ENCODE data around the gene MTHFD2.
"Not testable (repeated sequence)": the region's sequence is repeated elsewhere in the genome, so short reads cannot be mapped to it uniquely, and the experiment has no call there.

Gene MTHFD2

DNA sequence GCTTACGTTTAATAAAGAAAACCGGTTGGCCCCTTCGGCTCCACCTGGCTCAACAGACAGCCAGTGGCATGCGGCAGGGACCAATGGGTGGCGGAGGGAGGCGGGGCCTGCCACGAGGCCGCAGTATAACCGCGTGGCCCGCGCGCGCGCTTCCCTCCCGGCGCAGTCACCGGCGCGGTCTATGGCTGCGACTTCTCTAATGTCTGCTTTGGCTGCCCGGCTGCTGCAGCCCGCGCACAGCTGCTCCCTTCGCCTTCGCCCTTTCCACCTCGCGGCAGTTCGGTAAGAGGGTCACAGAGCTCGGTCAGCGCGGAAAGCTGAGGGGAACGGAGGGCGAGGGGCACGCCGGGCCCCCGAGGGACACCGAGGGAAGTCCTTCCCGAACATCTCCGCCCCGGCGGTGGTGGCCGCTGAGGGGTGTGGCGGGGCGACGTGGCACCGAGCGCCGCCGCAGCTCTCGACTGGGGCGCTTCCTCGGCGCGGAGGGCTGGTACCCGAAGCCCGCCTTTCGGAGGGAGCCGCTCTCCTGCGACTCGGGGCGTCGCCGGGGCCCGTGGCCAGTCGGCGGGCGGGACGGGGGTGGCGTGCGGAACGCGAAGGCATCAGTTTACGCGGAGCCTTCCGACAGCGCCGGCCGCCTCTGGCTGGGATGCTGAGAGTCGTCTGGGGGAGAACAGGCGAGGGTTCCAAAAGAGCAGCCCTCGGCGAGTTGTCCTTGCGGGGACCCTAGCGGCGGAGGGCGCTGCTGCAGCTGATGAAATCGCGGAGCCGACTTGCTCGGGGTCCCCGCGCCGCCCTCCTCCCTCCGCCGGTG, at the start of gene MTHFD2:
TSS of gene MTHFD2 (plus strand) at position 155 of the 814 bp plus-strand sequence. CDS start at position 182, 27 bp downstream.
- DNase-seq (ENCODE audit: low spot score) = peak; percentile 72

DNA sequence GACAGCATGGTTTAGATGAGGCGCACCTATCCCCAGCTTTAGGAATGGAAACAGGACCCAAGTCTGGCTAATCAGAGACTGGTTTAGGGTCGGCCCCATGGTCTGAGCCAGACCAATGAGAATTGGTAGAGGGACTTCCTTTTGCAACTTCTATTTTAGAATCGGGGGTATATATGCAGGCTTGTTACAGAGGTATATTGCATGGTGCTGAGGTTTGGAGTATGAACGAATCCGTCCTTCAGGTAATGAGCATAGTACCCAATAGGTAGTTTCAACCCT, 49.2 kb upstream of the MTHFD2 start:
- no peak for DNase-seq (ENCODE audit: low spot score)

DNA sequence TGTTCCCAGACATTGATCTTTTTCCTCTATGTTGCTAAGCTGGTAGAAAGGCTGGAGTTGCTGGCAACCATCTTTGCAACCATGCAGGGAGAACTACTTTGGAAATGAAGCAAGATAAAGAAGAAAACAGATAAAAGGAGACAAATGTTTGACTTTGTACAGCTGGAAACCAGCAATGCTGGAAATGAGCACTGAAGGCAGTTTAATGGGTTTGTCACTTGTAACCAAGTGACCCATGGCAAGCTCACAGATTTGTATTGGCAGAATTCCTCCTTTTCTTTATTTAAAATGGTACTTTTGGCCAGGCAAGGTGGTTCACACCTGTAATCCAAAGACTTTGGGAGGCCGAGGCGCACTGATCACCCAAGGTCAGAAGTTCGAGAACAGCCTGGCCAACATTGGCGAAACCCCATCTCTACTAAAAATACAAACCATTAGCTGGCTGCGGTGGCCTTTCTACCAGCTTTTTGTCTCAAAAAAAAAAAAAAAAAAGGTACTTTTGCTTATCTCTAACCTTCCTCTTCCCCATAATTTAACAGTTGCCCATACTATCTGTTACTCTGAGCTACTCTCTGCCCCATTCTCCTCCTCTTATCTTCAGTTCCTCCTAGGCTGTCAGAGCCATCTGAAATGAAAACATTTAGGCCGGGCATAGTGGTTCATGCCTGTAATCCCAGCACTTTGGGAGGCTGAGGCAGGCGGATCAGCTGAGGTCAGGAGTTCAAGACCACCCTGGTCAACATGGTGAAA, 48.7 kb upstream of the MTHFD2 start:
- no peak for DNase-seq (ENCODE audit: low spot score)

DNA sequence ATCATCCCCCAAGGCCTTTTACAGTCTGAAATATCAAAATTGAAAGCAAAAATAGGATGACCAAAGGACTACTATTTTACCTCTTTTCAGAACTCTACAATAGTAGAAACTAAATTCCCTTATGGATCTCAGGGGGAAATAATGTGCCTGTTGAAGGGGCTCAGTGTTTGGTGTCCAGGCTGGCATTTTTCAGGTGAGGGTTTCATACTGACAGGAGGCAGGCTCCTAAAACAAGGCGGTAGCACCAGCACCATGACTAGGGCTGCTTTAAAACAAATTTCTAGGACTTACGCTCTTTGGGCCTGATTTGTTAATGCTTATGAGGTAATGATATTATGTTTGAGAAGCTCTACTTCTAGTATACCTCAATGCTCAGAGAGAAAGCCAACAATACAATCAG, 45.5 kb upstream of the MTHFD2 start:
- no peak for DNase-seq (ENCODE audit: low spot score)

DNA sequence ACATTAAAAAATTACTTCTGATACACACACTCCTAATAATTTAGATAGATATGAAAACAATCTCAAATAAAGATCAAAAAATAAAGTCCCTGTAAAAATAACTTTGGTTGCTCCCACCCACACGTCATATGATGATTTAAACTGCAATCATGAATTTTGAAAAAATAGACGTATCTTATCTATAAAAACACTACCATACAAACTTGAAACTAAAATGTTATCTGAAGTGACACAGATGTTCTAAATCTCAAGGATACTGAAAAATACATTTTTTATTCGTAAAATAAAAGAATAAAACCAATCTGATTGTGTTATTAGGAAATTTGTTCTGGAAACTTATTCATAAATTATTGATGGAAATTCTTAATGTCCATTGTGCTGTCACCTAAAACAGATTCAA, 42.6 kb upstream of the MTHFD2 start:
- no peak for DNase-seq (ENCODE audit: low spot score)

DNA sequence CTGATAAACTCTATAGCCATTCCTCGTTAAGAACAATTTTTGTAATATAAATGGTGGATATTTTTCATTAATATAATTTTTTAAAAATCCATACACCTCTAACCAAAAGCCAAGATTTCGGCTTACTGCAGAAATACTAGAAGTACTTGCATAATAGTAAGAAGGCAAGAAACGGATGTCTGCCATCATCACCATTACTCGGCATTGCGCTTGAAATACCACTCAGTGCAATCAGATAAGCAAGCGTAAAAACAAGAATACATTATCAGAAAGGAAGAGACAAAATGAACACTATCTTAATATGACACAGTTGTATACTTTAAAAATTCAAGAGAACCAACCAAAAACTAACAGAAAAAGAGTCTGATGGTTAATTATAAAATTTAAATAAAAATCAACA, 35.5 kb upstream of the MTHFD2 start:
- DNase-seq (ENCODE audit: low spot score) = no peak

DNA sequence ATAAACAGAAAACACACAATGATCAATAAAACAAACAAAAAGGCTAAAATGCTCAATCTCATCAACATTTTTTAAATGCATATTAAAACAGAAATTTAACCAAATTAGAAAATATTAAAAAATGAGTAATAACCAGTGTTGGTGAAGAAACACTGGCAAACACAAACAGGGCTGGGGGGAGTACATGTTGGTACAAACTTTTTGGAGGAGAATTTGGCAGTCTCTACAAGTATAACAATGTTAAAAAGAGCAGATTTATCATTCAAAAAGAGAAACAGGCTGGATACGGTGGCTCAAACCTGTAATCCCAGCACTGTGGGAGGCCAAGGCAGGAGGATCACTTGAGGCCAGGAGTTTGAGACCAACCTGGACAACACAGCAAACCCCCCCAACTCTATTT, 33.7 kb upstream of the MTHFD2 start:
- no peak for DNase-seq (ENCODE audit: low spot score)

DNA sequence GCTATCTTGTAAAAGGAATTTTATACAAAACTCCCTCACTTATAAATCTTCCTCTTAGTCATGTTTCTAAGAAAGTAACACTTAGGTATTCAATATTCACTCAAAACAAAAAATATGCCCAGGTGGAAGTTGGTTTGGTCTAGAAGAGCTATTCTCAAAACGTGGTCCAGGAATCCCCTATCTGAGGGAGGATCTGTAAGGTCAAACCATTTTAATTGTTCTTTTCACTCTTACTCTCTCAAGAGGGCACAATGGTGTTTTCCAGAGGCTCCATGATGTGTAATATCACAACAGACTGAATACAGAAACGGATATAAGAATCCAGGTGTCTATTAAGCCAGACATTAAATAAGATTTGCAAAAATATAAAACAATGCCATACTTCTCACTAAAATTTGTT, 29.7 kb upstream of the MTHFD2 start:
- DNase-seq (ENCODE audit: low spot score) = no peak

DNA sequence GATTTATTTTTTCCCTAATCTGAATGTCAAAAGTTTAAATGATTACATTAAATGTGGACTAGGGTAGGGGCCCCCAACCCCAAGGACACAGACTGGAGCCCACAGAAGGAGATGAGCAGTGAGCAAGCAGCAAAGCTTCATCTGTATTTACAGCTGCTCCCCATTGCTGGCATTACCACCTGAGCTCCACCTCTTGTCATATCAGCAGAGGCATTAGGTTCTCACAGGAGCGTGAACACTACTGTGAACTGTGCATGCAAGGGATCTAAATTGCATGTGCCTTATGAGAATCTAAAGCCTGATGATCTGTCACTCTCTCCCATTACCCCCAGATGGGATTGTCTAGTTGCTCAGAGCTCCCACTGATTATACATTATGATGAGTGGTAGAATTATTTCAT, 23.5 kb upstream of the MTHFD2 start:
- DNase-seq (ENCODE audit: low spot score) = no peak

DNA sequence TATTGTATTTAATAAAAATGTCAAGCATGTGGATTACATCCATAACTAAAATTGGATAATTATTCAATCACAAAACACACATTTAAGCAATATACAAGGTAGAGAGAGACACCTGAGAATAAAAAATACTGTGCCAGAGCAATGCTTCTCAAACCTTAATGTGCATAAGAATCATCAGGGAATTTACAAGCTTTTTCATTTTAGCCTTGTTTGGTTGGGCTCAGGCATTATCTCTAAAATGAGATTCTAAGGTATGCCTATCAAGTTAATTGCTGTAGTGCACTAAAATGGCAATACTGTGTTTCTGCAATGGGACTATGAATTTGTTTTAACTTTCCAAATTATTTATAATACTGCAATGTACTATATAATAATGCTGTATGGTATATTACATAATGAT, 20.7 kb upstream of the MTHFD2 start:
- DNase-seq (ENCODE audit: low spot score) = no peak

DNA sequence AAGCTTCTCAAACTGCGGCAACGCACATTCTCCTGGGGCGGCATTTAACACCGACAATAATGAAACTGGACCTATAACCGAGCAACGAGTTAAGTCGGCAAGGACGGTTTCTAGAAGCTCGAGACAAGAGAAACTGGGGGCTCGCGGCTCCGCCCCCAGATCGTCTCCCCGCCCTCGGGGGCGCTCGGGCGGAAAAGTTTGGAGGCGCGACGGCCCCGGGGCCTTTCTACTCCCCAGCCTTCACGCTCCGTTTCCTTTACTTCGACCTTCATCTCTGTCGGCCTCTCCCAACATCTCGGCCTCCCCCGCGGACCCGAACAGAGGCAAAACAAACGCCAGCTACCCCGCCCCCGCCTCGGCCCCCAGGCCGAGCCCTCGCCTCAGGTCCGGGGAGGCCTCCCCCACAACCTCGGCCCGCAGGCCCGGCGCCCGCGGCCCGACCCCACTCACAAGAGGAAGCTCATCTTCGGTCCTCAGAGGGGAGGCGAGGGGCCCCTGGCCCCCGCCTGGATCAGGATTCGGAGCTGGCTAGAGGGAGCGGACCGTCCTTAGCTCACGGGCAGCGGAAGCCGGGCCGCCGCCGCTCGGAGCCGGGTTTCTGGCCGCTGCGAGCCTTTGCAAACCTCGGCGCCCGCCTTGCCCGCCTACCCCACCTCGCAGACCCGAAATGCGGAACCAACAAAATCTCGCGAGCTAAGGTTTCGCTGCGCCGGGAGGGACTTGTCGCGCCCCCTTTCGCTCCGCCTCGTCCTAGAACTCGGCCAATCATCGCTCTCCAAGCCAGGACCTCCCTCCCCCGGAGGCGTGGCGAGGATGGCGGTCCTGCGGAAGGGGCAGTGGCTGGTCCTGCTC, 20.0 kb upstream of the MTHFD2 start, which contains the start of gene MOB1A:
TSS of gene MOB1A (minus strand) at position 669 of the 852 bp plus-strand sequence. CDS start at position 464, 205 bp downstream.
- peak; percentile 98 for DNase-seq (ENCODE audit: low spot score)

DNA sequence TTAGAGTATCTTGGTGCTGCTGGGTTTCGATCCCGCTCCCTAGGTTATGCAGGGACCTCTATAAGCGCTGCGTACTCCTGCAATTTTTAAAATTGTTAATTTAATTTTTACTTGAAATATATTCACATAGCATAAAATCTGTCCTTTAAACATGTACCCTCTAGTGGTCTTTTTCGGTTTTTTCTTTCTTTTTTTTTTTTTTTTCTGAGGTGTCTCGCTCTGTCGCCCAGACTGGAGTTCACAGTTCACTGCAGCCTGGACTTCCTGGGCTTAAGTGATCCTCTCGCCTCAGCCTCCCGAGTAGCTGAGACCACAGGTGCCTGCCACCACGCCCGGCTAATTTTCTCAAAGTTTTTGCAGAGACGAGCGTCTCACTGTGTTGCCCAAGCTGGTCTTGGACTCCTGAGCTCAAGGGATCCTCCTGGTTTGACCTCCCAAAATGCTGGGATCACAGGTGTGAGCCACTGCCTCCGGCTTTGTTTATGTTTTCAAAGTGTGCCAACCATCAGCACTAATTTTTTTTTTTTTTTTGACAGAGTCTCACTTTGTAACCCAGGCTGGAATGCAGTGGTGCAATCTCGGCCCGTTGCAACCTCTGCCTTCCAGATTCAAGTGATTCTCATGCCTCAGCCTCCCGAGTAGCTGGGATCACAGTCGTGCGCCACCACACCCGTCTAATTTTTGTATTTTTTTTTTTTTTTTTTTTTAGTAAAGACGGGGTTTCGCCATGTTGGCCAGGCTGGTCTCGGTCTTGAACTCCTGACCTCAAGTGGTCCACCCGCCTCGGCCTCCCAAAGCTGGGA, 19.2 kb upstream of the MTHFD2 start:
- DNase-seq (ENCODE audit: low spot score) = no peak

DNA sequence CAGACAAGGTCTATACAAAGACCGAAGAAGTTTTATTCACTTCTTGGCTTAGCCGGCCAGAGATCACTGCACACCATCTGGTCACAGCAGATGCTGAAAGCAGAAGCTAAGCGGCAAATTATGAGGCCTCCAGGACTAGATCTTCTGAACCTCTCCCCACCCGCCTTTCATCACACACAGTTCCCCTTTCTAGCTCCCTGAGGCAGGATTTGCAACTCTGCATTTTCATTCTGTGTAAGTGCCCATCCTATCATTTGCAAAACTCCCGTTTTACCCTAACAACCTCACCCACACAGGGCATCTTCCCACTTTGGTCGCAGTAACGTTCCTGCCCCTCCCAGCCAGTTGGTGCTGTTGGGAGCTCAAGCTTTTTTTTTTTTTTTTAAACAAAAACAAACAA, 16.7 kb upstream of the MTHFD2 start:
- DNase-seq (ENCODE audit: low spot score) = peak; percentile 44

DNA sequence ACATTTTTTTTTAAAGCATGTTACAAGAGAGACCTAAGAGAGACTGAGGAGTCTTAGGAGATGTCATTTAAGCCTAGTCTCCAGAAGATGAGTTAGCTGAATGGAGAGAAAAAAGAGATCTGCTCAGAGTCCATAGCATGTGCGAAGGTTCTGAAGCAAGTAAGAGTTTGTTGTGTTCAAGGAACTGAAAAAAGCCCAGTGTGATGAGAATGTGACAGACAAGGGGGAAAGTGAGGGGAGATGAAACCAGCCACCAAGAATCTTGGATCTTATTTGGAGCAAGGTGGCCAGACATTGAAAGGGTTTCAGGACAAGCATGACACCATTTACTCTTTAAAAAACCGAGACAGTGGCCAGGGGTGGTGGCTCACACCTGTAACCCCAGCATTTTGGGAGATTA, 14.5 kb upstream of the MTHFD2 start:
- no peak for DNase-seq (ENCODE audit: low spot score)

DNA sequence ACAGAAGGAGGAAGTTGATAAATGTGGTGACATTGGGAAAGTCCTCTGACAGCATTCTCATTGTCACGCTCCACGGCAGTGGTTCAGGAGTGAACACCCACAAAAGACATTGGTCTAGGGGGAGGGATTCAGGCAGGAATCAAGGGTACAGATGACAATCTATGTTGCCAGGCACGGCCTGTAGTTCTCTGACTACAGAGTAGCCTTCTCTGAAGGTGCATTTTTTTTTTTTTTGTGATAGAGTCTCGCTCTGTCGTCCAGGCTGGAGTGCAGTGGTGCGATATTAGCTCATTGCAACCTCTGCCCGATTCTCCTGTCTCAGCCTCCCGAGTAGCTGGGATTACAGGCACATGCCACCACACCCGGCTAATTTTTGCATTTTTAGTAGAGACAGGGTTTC, 12.4 kb upstream of the MTHFD2 start:
- peak; percentile 34 for DNase-seq (ENCODE audit: low spot score)

DNA sequence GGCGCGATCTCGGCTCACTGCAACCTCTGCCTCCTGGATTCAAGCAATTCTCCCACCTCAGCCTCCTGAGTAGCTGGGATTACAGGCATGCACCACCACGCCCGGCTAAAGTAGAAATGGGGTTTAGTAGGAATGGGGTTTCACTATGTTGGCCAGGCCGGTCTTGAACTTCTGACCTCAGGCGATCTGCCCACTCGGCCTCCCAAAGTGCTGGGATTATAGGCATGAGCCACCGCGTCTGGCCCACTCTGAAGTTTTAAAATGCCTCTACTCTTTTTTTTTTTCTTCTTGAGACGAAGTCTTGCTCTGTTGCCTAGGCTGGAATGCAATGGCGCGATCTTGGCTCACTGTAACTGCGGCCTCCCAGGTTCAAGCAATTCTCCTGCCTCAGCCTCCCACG, 11.7 kb upstream of the MTHFD2 start:
- not testable (repeated sequence) for DNase-seq (ENCODE audit: low spot score)

DNA sequence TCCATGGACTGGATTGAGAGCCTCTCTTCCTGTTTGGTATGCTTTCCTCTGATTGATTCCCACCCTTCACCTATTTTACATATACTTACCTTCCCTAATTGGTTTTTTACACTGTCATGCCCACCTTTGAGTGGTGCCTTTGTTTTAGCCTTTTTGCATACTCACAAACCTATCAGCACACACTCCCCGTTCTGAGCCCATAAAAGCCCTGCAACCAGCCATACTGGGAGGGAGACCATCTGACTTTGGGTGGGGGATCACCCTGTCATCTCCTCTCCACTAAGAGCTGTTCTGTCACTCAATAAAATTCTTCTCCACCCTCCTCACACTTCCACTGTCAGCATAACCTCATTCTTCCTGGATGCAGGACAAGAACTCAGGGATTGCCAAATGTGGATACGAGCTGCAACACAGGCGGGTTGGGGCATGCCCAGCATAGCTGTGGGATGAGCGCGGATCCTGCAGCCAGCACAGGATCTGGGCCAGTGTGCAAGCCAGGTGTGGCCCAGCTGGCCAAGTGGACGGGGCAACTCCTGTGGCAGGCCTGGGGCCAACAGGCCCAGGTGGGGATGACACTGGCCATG, 10.3 kb upstream of the MTHFD2 start:
- no peak for DNase-seq (ENCODE audit: low spot score)

DNA sequence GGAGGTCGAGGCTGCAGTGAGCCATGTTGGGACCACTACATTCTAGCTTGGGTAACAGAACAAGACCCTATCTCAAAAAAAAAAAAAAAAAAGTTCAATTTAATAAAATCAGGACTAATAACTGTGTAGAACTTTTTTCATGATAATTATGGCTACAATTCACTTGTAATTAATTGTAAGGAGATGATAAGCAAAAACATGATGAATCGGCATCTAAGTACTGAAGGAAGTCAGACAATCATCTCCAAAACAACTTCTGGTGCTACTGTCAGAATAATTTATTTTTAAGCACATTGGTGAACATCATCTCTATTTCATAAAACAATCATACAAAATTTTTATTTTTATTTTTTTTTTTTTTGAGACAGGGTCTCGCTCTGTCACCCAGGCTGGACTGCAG, 9.7 kb upstream of the MTHFD2 start:
- no peak for DNase-seq (ENCODE audit: low spot score)

DNA sequence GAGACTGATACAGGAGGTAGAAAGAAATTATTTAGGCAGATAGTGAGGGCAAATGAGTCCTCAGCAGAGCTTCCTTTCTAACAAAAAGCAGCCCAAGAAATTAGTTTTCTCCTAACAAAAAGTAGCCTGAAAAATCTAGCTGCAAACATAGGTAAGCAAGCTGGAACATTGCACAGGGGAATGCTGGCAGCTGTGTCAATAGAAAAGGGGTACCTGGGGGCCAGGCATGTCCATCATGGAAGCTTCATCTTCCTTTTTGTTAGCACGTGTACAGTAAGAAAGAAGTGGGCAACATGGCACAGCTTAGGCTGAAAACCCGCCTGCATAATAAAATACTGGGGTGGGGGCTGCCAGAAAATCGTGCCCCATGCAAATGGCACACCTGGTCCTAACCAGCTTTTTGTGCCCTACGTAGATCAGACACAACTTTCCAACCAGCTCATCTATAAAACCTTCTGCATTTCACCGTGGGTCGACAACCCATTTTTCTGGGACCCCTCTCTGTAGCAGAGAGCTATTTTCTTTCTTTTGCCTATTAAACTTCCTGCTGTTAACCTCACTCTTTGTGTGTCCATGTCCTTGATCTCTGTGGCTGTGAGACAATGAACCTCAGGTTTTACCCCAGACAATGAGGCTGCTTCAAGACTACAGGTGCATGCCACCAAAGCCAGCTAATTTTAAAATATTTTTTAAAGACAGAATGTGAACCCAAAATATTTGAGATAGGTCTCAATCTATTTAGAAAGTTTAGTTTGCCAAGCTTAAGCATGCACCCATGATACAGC, 6.6 kb upstream of the MTHFD2 start:
- DNase-seq (ENCODE audit: low spot score) = no peak

DNA sequence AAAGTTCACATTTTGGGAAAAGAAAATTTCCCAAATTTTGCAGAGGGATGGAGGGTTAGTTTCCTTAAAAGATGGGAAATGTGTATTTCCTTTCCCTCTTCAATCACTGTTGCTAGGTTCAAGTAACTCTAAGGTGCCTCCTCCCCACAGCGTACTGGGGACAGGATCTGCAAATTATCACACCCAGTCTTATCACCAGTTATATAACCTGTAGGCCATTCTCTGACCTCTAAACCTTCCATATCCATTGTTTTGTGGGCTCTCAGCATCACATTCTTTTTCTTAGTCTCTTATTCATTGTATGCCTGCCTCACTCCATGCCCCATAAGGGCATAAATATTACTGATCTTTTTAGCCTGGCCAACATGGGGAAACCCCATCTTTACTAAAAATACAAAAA, 3.6 kb upstream of the MTHFD2 start:
- DNase-seq (ENCODE audit: low spot score) = no peak

DNA sequence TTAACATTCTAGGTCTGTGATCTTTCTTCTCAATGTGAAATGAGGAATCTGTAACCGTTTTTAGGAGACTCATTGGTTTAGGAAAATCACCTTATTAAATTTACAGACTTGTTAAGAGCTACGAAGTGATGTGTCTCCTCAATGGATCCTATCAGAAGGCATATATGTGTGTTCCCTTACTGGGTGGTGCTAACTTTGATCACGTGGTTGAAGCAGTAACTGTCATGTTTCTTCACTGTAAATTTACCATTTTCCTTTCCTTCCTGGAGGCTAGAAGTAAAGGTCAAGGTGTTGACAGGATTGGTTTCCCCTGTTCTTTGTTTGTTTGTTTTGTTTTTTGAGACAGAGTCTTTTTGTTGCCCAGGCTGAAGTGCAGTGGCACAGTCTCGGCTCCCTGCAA, 1.4 kb upstream of the MTHFD2 start:
- no peak for DNase-seq (ENCODE audit: low spot score)

Data from putamen (tissue), 1 donor.